A549 (cell line): ENCODE results near the gene AFDN.

Experiments used
- CHD2 ChIP-seq: fragments of 150-350 bp; IDR thresholded peaks from 2 replicates; pipeline ENCODE4 v1.6.1; 2014; ENCODE audit warnings: low read length; ENCODE audit not compliant: partially characterized antibody
- EP300 ChIP-seq, 2 experiments: fragments of >200 bp; sonication (Bioruptor Twin); formaldehyde crosslinking; IDR thresholded peaks; 2 replicates in 1 of 2; 3 replicates in 1 of 2; pipeline ENCODE4 v1.6.1; 2016 to 2017
- HOXA7 ChIP-seq: fragments of 250-450 bp; sonication (Bioruptor Pico); IDR thresholded peaks from 2 replicates; pipeline ENCODE4 v1.5.0; 2020; ENCODE audit warnings: mild to moderate bottlenecking, moderate library complexity
- JUN ChIP-seq, 2 experiments: fragments of >200 bp; sonication (Bioruptor Twin); formaldehyde crosslinking; IDR thresholded peaks; 2 replicates in 1 of 2; 3 replicates in 1 of 2; pipeline ENCODE4 v1.6.1; 2016 to 2017
- PHF8 ChIP-seq: fragments of 200-600 bp; sonication (generic); IDR thresholded peaks from 2 replicates; pipeline ENCODE4 v1.6.1; 2016; ENCODE audit warnings: low read depth, mild to moderate bottlenecking, antibody characterized with exemption, moderate library complexity, borderline replicate concordance
- POLR2A ChIP-seq: IDR thresholded peaks from 2 replicates; pipeline ENCODE4 v1.6.1; 2012; ENCODE audit warnings: mild to moderate bottlenecking, low read length
- RAD21 ChIP-seq, 2 experiments: fragments of >200 bp in 1 of 2; sonication (Bioruptor Twin) in 1 of 2; formaldehyde crosslinking in 1 of 2; IDR thresholded peaks in 1 of 2; conservative IDR thresholded peaks in 1 of 2; 2 replicates in 1 of 2; 3 replicates in 1 of 2; pipeline ENCODE4 v1.6.1; 2012 to 2018; ENCODE audit warnings: inconsistent platforms in 1 of 2
- REST ChIP-seq: fragments of 200-600 bp; sonication (generic); IDR thresholded peaks from 2 replicates; pipeline ENCODE4 v1.6.1; 2016; ENCODE audit warnings: antibody characterized with exemption, mild to moderate bottlenecking, moderate library complexity
- RFX5 ChIP-seq: fragments of 450-650 bp; IDR thresholded peaks from 2 replicates; pipeline ENCODE4 v1.7.1; 2014; ENCODE audit warnings: antibody characterized with exemption, mild to moderate bottlenecking, moderate library complexity
- ZFP36 ChIP-seq: fragments of 450-650 bp; IDR thresholded peaks from 2 replicates; pipeline ENCODE4 v1.6.1; 2014; ENCODE audit warnings: borderline replicate concordance; ENCODE audit not compliant: partially characterized antibody
- ZSCAN20 ChIP-seq: fragments of 250-450 bp; sonication (Bioruptor Pico); IDR thresholded peaks from 2 replicates; pipeline ENCODE4 v1.8.0; 2022; ENCODE audit warnings: mild to moderate bottlenecking, moderate library complexity
- TF ChIP-seq, protein P1 (sequence below): fragments of >200 bp; sonication (Bioruptor Twin); formaldehyde crosslinking; IDR thresholded peaks from 3 replicates; pipeline ENCODE4 v1.5.1; 2016
- TF ChIP-seq, protein P2 (sequence below): fragments of 150-350 bp; IDR thresholded peaks from 2 replicates; pipeline ENCODE4 v1.6.1; 2014; ENCODE audit warnings: low read depth, mild to moderate bottlenecking, low read length

DNA sequence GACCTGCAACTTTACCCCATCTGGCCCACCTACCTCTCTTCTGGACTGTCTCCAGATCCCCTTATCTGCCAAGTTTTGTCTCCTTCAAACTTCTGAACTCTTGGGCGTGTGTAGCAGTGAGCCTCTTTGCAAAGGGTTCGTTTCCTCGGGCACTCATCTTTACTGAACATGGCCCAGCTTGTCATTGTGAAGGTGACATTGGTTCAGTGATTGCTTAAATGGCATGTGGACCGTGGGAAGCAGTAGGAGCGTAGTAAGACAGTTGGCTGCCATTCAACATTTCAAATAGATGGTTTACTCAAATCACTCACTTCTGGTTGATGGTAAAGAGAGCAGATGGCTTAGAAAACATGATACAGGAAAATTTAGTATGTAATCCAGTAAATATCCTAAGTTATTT lies 136.0 kb downstream of the AFDN start:
- TF ChIP-seq, protein P1, sequence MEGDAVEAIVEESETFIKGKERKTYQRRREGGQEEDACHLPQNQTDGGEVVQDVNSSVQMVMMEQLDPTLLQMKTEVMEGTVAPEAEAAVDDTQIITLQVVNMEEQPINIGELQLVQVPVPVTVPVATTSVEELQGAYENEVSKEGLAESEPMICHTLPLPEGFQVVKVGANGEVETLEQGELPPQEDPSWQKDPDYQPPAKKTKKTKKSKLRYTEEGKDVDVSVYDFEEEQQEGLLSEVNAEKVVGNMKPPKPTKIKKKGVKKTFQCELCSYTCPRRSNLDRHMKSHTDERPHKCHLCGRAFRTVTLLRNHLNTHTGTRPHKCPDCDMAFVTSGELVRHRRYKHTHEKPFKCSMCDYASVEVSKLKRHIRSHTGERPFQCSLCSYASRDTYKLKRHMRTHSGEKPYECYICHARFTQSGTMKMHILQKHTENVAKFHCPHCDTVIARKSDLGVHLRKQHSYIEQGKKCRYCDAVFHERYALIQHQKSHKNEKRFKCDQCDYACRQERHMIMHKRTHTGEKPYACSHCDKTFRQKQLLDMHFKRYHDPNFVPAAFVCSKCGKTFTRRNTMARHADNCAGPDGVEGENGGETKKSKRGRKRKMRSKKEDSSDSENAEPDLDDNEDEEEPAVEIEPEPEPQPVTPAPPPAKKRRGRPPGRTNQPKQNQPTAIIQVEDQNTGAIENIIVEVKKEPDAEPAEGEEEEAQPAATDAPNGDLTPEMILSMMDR: no peak
- no peak for TF ChIP-seq RAD21 (conservative IDR thresholded peaks at IDR 0.05 in 1 of 2, IDR thresholded peaks at IDR 0.05 in 1 of 2)
- no peak for TF ChIP-seq ZSCAN20 (CRISPR knock-in tag)
- no peak for TF ChIP-seq EP300 (IDR thresholded peaks at IDR 0.05)
- TF ChIP-seq, protein P2, sequence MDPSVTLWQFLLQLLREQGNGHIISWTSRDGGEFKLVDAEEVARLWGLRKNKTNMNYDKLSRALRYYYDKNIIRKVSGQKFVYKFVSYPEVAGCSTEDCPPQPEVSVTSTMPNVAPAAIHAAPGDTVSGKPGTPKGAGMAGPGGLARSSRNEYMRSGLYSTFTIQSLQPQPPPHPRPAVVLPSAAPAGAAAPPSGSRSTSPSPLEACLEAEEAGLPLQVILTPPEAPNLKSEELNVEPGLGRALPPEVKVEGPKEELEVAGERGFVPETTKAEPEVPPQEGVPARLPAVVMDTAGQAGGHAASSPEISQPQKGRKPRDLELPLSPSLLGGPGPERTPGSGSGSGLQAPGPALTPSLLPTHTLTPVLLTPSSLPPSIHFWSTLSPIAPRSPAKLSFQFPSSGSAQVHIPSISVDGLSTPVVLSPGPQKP: no peak
- no peak for TF ChIP-seq ZFP36
- no peak for TF ChIP-seq PHF8
- TF ChIP-seq POLR2A: no peak
- no peak for TF ChIP-seq REST
- TF ChIP-seq HOXA7: no peak
- TF ChIP-seq CHD2: no peak
- TF ChIP-seq JUN (IDR thresholded peaks at IDR 0.05): no peak
- TF ChIP-seq RFX5: no peak
